Stimulated activated CD8-positive, alpha-beta memory T cell treated with anti-CD3 and anti-CD28 coated beads, Interleukin-4, amount 100 ng/mL, for 24 hours (primary cell): Measurements from ENCODE around the gene APOBR.
"Not testable (repeated sequence)": the region's sequence is repeated elsewhere in the genome, so short reads cannot be mapped to it uniquely, and the experiment has no call there.

Experiments used
- DNase-seq: peaks from one replicate; pipeline ENCODE4 v3.0.0-alpha.2; 2020; ENCODE audit warnings: low read depth

Gene APOBR

DNA sequence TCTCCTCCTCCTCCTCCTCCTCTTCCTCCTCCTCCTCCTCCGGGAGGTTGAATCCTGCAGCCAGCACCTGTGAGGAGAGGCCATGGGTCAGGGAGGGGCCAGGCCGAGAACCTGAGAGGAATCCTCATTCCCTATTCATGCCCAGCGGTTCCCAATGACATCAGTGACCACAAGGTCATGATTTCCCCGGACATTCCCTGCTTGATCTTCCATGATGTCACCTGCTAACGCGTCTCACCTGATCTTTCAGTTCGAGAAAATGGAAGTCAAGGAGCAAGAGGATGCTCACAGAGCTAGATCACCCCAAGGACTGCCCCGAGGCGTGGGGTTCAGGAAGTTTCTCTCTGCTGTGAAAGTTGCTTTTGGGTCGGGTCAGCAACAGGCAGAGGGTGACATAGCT, 5.4 kb downstream of the APOBR start:
- no peak for DNase-seq

- DNase-seq: not testable (repeated sequence)
Observed at GRCh38 chr16:28500476-28501180, 6.2 kb downstream of the APOBR start.

GRCh38 chr16:28501258-28502232, 7.1 kb downstream of the APOBR start:
- no peak for DNase-seq

DNA sequence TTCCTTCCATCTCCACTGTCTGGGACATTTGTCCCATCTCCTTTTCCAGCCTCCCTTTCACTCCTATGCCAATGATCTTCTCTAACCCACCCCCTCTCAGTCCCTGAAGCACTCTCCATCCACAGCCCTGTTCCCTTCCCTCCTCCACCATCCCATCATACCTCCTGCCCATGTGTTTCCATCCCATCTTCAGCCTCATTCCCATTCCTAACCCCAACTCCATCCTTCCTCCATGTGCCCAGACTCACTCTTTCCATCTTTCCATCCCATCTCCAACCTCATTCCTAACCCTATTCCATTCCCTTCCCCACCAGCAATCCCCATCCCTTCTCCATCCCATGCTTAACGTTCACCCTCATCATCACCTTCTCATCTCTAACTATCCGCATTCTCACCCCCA, 7.8 kb downstream of the APOBR start:
- DNase-seq: no peak

DNA sequence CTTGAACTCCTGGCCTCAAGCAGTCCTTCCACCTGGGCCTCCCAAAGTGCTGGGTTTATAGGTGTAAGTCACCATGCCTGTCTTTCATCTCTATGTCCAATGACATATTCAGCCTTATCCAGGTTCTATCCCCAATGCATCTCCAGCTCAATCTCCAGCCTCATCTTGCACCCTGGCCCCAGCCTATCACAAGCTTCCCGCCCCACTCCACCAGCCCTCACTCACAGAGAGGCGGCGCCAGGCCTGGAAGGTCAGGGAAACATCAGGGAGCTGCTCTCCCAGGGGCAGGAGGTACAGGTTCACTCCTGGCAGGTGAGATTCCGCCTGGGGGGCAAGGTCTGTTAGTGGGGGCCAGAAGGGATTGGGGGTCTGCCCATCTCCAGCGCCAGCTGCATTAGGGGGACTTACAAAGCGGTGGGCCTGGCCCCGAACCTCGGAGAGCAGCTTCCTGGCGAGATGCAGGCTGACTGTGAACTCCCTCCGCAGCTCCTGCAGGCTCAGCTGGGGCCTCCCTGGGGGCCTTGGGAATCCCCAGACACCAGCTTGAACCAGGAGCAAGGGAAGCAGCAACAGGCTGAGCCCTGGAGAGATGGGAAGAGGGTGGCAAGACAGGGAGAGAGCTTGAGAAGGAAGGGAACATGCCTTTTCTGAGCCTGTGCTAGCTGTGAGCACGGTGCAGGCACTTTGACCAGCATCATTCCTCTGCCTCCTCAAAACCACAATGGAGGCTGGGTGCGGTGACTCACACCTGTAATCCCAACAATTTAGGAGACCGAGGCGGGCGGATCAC, 9.2 kb downstream of the APOBR start:
- no peak for DNase-seq

GRCh38 chr16:28504707-28505404, 10.4 kb downstream of the APOBR start:
- no peak for DNase-seq

DNA sequence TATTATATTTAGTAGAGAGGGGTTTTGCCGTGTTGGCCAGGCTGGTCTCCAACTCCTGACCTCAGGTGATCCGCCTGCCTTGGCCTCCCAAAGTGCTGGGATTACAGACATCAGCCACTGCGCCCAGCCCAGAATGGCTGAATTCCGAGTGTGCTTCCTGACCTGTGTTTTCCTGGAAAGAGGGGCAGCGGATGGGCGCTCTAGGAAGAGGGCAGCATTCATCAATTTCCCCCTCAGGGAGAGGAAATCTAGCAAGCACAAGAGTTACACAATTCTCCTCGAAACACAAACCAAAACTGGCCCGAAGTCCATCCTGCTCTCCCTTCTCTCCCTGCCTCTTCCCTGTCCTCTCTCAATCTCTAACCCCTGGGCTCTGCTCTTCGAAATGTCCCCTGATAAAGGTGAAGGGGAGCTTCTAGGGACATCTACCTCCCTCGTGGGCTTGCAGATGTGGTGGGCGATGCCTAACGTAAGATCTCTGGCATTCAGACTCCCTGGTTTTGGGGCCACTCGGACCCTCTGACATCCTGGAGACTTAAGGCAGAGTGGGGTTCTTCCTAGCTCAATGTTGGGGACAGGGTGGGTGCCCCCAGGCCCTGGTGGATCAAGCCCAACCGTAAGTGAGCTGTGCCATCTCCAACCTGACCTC, 11.2 kb downstream of the APOBR start:
- DNase-seq: no peak

GRCh38 chr16:28511031-28511430, 16.6 kb downstream of the APOBR start:
- DNase-seq: no peak

GRCh38 chr16:28511801-28512789, 17.7 kb downstream of the APOBR start:
- no peak for DNase-seq

DNA sequence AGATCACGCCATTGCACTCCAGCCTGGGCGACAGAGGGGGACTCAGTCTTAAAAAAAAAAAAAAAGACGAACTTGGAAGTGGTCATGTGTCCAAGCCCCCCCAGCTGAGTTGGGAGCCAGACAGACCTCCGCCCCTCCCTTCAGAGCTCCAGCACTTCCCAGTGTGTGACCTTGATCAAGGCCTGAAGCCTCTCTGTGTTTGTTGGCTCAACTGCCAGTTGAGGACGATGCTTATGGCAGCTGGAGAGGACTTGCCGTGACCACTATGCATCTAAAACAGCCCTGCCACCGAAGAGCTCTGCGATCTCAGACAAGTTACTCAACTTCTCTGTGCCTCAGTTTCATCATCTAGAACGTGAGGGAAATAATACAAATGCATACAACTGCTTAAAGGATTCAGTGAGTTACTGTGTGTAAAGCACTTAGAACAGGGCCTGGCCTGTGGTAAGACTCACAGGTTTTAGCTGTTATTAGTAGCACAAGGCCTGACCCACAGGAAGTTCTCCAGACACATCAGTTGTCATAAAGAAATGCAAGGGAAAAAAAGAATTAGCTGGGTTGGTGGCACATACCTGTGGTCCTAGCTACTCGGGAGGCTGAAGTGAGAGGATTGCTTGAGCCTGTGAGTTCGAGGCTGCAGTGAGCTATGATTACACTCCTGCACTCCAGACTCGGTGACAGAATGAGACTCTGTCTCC, 19.2 kb downstream of the APOBR start:
- DNase-seq: no peak

- DNase-seq: no peak
Observed at GRCh38 chr16:28514246-28514645, 19.8 kb downstream of the APOBR start.

DNA sequence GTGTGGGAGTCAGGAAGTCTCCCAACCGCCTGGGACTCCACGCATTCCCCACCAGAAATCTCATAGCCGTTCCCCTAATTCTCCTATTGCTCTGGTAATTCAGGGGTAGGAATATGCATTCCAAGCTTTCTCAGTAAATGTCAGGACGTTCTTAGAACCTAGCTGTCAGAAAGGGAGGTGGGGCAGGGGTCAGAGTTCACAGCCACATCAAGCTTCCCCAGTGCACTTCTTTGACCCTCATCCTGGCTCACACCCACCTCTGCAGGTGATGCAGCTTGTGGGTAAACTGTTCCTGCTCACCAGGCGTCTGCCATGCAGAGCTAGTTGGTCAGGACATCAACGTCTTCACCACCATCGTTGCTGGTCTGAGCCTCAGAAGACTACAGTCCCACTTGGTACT, 26.2 kb downstream of the APOBR start:
- DNase-seq: no peak

GRCh38 chr16:28521436-28521835, 27.0 kb downstream of the APOBR start:
- no peak for DNase-seq

- DNase-seq: no peak
Observed at GRCh38 chr16:28522792-28523191, 28.3 kb downstream of the APOBR start.

DNA sequence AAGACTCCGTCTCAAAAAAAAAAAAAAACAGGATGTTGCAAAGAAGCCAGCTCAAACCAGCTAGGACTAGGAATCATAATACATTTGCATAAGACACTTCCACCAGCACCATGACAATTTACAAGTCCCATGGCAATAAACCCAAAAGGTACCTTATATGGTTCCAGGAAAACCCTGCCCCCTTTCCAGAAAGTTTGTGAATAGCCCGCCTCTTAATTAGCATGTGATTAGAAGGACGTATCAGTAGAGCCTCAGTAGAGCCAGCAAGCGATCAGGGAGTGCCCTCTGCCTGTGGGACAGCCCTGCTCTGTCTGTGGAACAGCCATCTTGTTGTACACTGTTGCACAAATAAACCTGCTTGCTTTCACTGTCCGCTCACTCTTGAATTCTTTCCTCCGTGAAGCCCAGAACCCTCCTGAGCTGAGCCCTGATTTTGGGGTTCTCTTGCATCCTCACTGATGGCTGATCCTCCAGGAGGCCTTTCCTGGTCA, 30.3 kb downstream of the APOBR start:
- DNase-seq: no peak

GRCh38 chr16:28526201-28527099, 32.0 kb downstream of the APOBR start:
- DNase-seq: no peak

- not testable (repeated sequence) for DNase-seq
Observed at GRCh38 chr16:28527100-28527785, 32.8 kb downstream of the APOBR start.

GRCh38 chr16:28527985-28528384, 33.5 kb downstream of the APOBR start:
- DNase-seq: no peak
